Subcutaneous adipose tissue (tissue), 4 donors: Measurements from ENCODE around the gene ACSS1. TPM values are rescaled to one million over a fixed set of nuclear protein-coding genes. Genes with fewer than 3 reads are reported as not detected.

Experiments
- CTCF ChIP-seq: fragments of 450-650 bp; IDR thresholded peaks from one replicate; pipeline ENCODE4 v1.5.1; 2016; ENCODE audit warnings: low read depth, mild to moderate bottlenecking, control low read depth, antibody characterized with exemption, moderate library complexity
- total RNA-seq, 4 donors: library from RNA; depleted of rRNA; stranded (reverse); fragments of >200 nt; gene quantifications; one replicate each; pipeline ENCODE4 v1.1.0, GENCODE V29; 2016

The ACSS1 gene
- total RNA-seq, 4 donors from 2014 or later: 9.3 to 35.6 (median 16.2) TPM

DNA sequence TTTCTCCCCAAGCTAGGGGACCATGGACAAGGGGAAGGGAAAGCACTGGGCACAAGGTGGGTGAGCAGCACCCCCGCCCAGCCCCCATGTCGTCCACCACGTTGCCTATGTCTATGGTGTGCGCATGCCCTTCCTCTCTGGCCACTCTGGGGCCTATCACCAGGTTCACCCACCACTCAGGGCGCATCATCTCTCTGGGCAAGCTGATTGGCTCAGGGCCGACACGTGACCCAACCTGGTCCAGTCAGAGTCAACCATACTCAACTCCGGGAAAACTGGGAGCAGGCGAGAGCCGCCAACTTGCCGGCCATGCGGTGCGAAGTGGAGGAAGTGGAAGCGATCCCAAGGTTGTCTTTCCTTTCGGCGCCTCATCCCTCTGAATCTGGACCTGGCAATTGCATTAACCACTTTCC, 25.9 kb downstream of the ACSS1 start:
- TF ChIP-seq CTCF: no peak

DNA sequence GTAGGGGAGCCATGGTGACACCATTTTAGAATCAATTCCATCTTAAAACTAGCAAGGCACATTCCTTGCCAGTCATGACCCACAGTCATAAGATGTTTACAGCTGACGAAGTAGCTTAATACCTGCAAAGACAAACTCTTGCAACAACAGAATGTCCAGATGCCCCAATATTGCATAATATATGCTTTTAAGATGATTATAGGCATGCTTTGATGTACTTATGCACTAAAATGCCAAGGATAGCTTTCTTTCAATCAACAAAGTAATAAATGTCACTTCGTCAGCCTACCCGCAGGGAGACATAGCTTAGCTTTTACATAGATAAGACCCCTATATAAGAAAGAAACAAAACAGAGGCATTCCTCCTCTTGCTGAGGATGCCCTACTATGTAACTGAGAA, 26.7 kb downstream of the ACSS1 start:
- no peak for TF ChIP-seq CTCF

GRCh38 chr20:25030649-25031207, 27.2 kb downstream of the ACSS1 start:
- no peak for TF ChIP-seq CTCF

DNA sequence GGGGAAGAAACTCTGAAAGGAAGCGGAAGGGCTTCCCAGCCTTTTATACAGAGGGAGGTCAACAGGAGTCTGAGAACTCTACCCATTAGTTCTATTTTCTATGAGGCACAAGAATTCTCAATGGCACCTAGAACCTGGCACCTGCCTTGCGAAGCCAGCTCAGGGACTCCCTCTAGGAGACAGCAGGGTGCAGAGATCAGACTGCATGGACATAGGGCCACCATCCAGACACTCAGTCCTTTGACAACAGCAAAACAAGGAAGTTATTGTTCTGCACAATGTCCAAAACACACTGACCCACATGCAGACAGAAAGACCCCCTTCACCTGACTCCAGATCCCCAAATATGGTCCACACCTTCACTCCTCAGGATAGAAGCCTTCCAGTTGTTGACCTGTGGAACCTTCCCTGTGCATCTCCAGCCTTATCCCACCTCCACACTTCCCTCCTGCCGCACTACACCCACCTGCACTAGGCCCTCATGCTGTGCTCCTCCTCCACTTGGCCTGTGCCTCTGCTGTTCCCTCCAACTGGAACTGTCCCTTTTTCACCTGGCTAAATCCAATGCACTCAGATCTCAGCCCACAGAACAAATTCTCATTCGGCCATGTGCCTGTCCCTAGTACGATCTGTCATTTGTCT, 27.8 kb downstream of the ACSS1 start:
- TF ChIP-seq CTCF: no peak

GRCh38 chr20:25025986-25026605, 31.8 kb downstream of the ACSS1 start:
- TF ChIP-seq CTCF: no peak

DNA sequence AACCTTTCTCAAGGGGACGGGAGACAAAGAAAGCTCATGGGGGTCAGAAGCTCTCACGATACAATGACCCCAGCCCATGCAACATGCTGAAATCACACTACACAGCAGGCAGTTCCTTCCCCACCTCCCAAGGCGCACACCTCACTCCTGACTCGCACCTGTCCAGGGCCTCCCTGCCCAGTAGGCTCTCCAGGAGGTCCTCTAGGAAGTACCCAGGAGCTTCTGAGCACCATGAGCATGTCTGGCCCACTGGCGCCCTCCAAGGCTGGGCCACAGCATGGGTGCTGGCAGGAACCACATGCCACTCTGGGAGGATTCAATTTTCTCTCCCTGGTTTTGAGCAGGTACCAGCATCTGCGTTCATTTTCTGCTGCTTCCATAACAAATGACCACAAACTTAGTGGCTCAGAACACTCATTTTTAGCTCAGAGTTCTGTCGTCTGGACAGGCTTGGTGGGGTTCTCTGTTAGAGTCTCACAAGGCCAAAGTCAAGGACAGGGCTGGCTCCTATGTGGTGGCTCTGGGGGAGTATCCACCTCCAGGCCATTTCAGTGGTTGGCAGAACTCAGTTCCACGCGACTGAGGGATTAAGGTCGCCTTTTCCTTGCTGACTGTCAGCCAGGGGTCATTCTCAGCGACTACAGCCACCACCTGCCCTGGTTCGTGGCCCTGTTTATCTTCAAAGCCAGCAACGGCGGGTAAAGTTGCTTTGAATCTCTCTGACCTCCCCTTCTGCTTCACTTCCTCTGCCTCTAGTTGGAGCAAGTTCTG, 32.7 kb downstream of the ACSS1 start:
- TF ChIP-seq CTCF: no peak

GRCh38 chr20:25024171-25024570, 33.8 kb downstream of the ACSS1 start:
- no peak for TF ChIP-seq CTCF
